Osteoblast (primary cell): ENCODE measurements around the gene P2RX3. TPM values are rescaled to one million over a fixed set of nuclear protein-coding genes. Genes with fewer than 3 reads are reported as not detected.

Source experiments
- DNase-seq: peaks from one replicate; pipeline ENCODE4 v3.0.0; 2011; ENCODE audit warnings: low spot score, mixed read lengths; ENCODE audit not compliant: insufficient read length; ENCODE audit errors: missing footprints
- H2AFZ ChIP-seq: 2 replicates; pipeline ENCODE4 v1.6.0; 2011; ENCODE audit warnings: mild to moderate bottlenecking, low read length
- H3K27ac ChIP-seq: 2 replicates; pipeline ENCODE4 v1.5.1; 2011; ENCODE audit warnings: mild to moderate bottlenecking, low read depth, low read length, moderate library complexity
- H3K27me3 ChIP-seq: 2 replicates; pipeline ENCODE4 v1.6.0; 2012; ENCODE audit warnings: mild to moderate bottlenecking, control low read depth, inconsistent platforms, low read length, moderate library complexity; ENCODE audit not compliant: insufficient read depth
- H3K36me3 ChIP-seq: 2 replicates; pipeline ENCODE4 v1.5.1; 2011; ENCODE audit warnings: mild to moderate bottlenecking, low read length, control low read depth, moderate library complexity; ENCODE audit not compliant: insufficient read depth
- H3K4me1 ChIP-seq: 2 replicates; pipeline ENCODE4 v1.5.1; 2011; ENCODE audit warnings: mild to moderate bottlenecking, low read length, control low read depth, moderate library complexity; ENCODE audit not compliant: insufficient read depth
- H3K4me2 ChIP-seq: 2 replicates; pipeline ENCODE4 v1.6.0; 2011; ENCODE audit warnings: mild to moderate bottlenecking, low read length; ENCODE audit not compliant: insufficient read depth
- H3K4me3 ChIP-seq: fragments of 200-600 bp; sonication (generic); 3 replicates; pipeline ENCODE4 v1.5.1; 2012; ENCODE audit warnings: mild to moderate bottlenecking, low read length, inconsistent platforms; ENCODE audit not compliant: insufficient read depth
- H3K79me2 ChIP-seq: 2 replicates; pipeline ENCODE4 v1.6.0; 2012; ENCODE audit warnings: mild to moderate bottlenecking, low read length, control low read depth, inconsistent platforms; ENCODE audit not compliant: insufficient read depth
- H3K9me3 ChIP-seq: 2 replicates; pipeline ENCODE4 v1.5.1; 2011; ENCODE audit warnings: low read depth, low read length, control low read depth
- H4K20me1 ChIP-seq: 2 replicates; pipeline ENCODE4 v1.6.0; 2012; ENCODE audit warnings: mild to moderate bottlenecking, low read length, control low read depth; ENCODE audit not compliant: insufficient read depth
- CTCF ChIP-seq: IDR thresholded peaks from 2 replicates; pipeline ENCODE4 v1.5.1; 2011; ENCODE audit warnings: mild to moderate bottlenecking, low read depth, low read length, moderate library complexity; ENCODE audit errors: extremely low read depth
- total RNA-seq: library from RNA; depleted of rRNA; stranded (reverse); fragments of >200 nt; gene quantifications from 2 replicates; pipeline ENCODE4 v1.2.3, GENCODE V29; 2012

Gene P2RX3
- total RNA-seq, 1 donor, result not detected

DNA sequence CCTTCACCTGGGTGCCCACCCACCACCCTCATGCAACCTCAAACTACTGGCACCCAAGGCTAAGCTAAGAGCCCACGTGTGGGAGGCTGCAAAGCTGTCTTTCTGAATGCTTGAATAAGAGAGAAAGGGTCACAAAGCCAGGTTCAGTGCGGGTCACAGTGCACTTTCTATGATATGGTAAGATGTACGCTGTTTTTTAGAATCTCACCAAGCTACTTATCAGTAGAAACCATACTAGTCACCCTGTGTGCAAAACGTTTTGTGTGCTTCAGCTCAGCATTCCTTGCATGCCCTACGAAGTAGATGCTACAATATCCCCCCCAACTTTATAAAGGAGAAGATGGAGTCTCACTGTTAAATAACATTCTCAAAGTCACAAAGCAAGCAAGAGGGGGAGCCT is 14.9 kb downstream of the P2RX3 start:
- H3K4me3 ChIP-seq, result no peak overlapping the region
- no peaks in the 10 kb centered on the region for H3K36me3 ChIP-seq
- no peaks in the 10 kb centered on the region for H3K79me2 ChIP-seq
- peaks cover 2% of the 10 kb centered on the region for H3K9me3 ChIP-seq
- no peak overlapping the region for H3K4me2 ChIP-seq
- H3K27ac ChIP-seq, result no peak overlapping the region
- no peak overlapping the region for H2AFZ ChIP-seq
- peaks cover 5% of the 10 kb centered on the region for H3K4me1 ChIP-seq
- H3K27me3 ChIP-seq, result peaks cover 12% of the 10 kb centered on the region
- peak; percentile 25 for DNase-seq
- no peaks in the 10 kb centered on the region for H4K20me1 ChIP-seq
- TF ChIP-seq CTCF, result no peak

GRCh38 chr11:57353446-57353845 is 15.3 kb downstream of the P2RX3 start:
- no peak for TF ChIP-seq CTCF
- no peak for DNase-seq

DNA sequence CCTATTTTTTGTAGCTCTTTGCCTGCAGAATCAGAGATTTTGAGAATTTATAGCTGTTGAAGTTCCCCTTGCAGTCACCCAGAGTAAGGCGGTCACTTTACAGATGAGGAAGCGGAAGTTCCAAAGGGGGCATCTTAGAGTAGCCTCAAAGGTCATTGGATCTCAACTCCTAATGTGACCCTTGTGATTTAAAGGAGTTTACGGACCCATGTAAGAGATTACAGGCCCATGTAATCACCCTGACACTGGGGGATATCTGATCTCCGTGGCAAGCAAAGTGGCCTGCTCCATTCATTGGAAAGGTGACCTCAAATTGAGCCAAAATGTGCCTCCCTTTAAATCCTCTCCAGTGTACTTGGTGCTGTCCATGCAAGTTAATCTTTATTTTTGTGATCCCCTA is 15.7 kb downstream of the P2RX3 start:
- H3K4me2 ChIP-seq, result no peak overlapping the region
- no peak for TF ChIP-seq CTCF

More at GRCh38 chr11:57353446-57353845, 15.3 kb downstream of the P2RX3 start:
- Histone ChIP-seq H2AFZ (no peak overlapping the region), H3K4me1 (peaks cover 5% of the 10 kb centered on the region), H3K4me3 (no peak overlapping the region), H4K20me1 (no peaks in the 10 kb centered on the region), H3K36me3 (no peaks in the 10 kb centered on the region), H3K9me3 (peaks cover 2% of the 10 kb centered on the region), H3K27ac (no peak overlapping the region), H3K4me2 (no peak overlapping the region), H3K27me3 (peaks cover 12% of the 10 kb centered on the region), H3K79me2 (no peaks in the 10 kb centered on the region)

DNA sequence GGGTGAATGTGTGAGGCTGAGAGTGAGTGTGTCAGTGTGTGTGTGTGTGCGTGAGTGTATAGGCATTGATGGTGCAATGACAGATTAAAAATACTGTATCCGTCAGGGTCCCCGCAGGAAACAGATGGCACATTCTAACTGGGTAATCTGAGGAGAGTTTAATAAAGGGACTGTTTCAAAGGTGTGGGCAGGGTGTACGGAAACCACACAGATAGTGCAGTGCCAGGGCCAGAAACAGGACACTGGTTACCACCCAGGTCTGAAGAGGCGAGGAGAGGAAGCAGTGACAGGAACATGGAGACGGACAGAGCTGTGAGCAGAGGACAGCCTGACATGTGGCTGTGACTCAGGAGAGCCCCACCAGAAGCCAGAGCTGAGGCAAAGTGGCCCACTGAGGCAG is 16.5 kb downstream of the P2RX3 start:
- no peak for DNase-seq
- H3K4me2 ChIP-seq, result no peak overlapping the region
- peaks cover 2% of the 10 kb centered on the region for H3K9me3 ChIP-seq
- H3K27me3 ChIP-seq, result peaks cover 12% of the 10 kb centered on the region
- H3K27ac ChIP-seq, result no peak overlapping the region
- no peak overlapping the region for H3K4me3 ChIP-seq
- H3K79me2 ChIP-seq, result no peaks in the 10 kb centered on the region
- no peak for TF ChIP-seq CTCF
- peaks cover under 1% of the 10 kb centered on the region for H3K4me1 ChIP-seq
- no peaks in the 10 kb centered on the region for H4K20me1 ChIP-seq
- H2AFZ ChIP-seq, result no peak overlapping the region
- no peaks in the 10 kb centered on the region for H3K36me3 ChIP-seq

More for the DNA sequence above, 15.7 kb downstream of the P2RX3 start:
- peaks cover 5% of the 10 kb centered on the region for H3K4me1 ChIP-seq
- H3K9me3 ChIP-seq, result peaks cover 2% of the 10 kb centered on the region
- H3K79me2 ChIP-seq, result no peaks in the 10 kb centered on the region
- H3K4me3 ChIP-seq, result no peak overlapping the region
- H4K20me1 ChIP-seq, result no peaks in the 10 kb centered on the region
- peak; percentile 32 for DNase-seq
- peaks cover 12% of the 10 kb centered on the region for H3K27me3 ChIP-seq
- no peaks in the 10 kb centered on the region for H3K36me3 ChIP-seq
- H3K27ac ChIP-seq, result no peak overlapping the region
- no peak overlapping the region for H2AFZ ChIP-seq
